ENCODE results near the gene NOC2L.

Gene NOC2L

GRCh38 chr1:958823-959730 lies at the start of gene NOC2L:
Gene NOC2L (minus strand): TSS chr1:959256. CDS start chr1:959240, 16 bp downstream.
- Histone ChIP-seq H3K4me3 (ENCODE audit: low read depth, low read length) (peak within 1 kb of the TSS; percentile 93), H3K9me3 (ENCODE audit: control insufficient read depth, insufficient read depth, low read length) (no peaks in the 10 kb centered on the region), H3K4me1 (ENCODE audit: control insufficient read depth, insufficient read depth, low read length) (no peaks in the 10 kb centered on the region), H3K27me3 (ENCODE audit: control insufficient read depth, insufficient read depth, low read length) (peaks cover 12% of the 10 kb centered on the region), H3K9ac (ENCODE audit: low read depth, low read length) (peak within 1 kb of the TSS; percentile 81), H3K36me3 (ENCODE audit: control insufficient read depth, insufficient read depth, low read length) (peaks cover 45% of the 10 kb centered on the region)

- no peak overlapping the region for H3K9ac ChIP-seq (ENCODE audit: low read depth, low read length)
- no peaks in the 10 kb centered on the region for H3K9me3 ChIP-seq (ENCODE audit: control insufficient read depth, insufficient read depth, low read length)
- no peak overlapping the region for H3K4me3 ChIP-seq (ENCODE audit: low read depth, low read length)
- H3K27me3 ChIP-seq (ENCODE audit: control insufficient read depth, insufficient read depth, low read length): peaks cover 30% of the 10 kb centered on the region
- H3K4me1 ChIP-seq (ENCODE audit: control insufficient read depth, insufficient read depth, low read length): peaks cover 3% of the 10 kb centered on the region
- H3K36me3 ChIP-seq (ENCODE audit: control insufficient read depth, insufficient read depth, low read length): no peaks in the 10 kb centered on the region
These were observed 47.5 kb upstream of the NOC2L start for GRCh38 chr1:1006305-1007159.

GRCh38 chr1:1005774-1006304 lies 46.8 kb upstream of the NOC2L start:
- Histone ChIP-seq H3K9ac (ENCODE audit: low read depth, low read length) (no peak overlapping the region), H3K27me3 (ENCODE audit: control insufficient read depth, insufficient read depth, low read length) (peaks cover 36% of the 10 kb centered on the region), H3K36me3 (ENCODE audit: control insufficient read depth, insufficient read depth, low read length) (no peaks in the 10 kb centered on the region), H3K4me3 (ENCODE audit: low read depth, low read length) (no peak overlapping the region), H3K4me1 (ENCODE audit: control insufficient read depth, insufficient read depth, low read length) (peaks cover 3% of the 10 kb centered on the region), H3K9me3 (ENCODE audit: control insufficient read depth, insufficient read depth, low read length) (no peaks in the 10 kb centered on the region)

- Histone ChIP-seq H3K4me1 (ENCODE audit: control insufficient read depth, insufficient read depth, low read length) (peaks cover 3% of the 10 kb centered on the region), H3K9ac (ENCODE audit: low read depth, low read length) (no peak overlapping the region), H3K27me3 (ENCODE audit: control insufficient read depth, insufficient read depth, low read length) (peaks cover 37% of the 10 kb centered on the region), H3K36me3 (ENCODE audit: control insufficient read depth, insufficient read depth, low read length) (no peaks in the 10 kb centered on the region), H3K4me3 (ENCODE audit: low read depth, low read length) (no peak overlapping the region), H3K9me3 (ENCODE audit: control insufficient read depth, insufficient read depth, low read length) (no peaks in the 10 kb centered on the region)
These were observed 46.0 kb upstream of the NOC2L start for GRCh38 chr1:1004780-1005697.

GRCh38 chr1:1004420-1004779 lies 45.3 kb upstream of the NOC2L start:
- Histone ChIP-seq H3K36me3 (ENCODE audit: control insufficient read depth, insufficient read depth, low read length) (no peaks in the 10 kb centered on the region), H3K27me3 (ENCODE audit: control insufficient read depth, insufficient read depth, low read length) (peaks cover 39% of the 10 kb centered on the region), H3K9me3 (ENCODE audit: control insufficient read depth, insufficient read depth, low read length) (no peaks in the 10 kb centered on the region), H3K4me3 (ENCODE audit: low read depth, low read length) (no peak overlapping the region), H3K9ac (ENCODE audit: low read depth, low read length) (no peak overlapping the region), H3K4me1 (ENCODE audit: control insufficient read depth, insufficient read depth, low read length) (peaks cover 3% of the 10 kb centered on the region)

GRCh38 chr1:1003618-1004419 lies 44.8 kb upstream of the NOC2L start:
- H3K27me3 ChIP-seq (ENCODE audit: control insufficient read depth, insufficient read depth, low read length): peaks cover 37% of the 10 kb centered on the region
- H3K9ac ChIP-seq (ENCODE audit: low read depth, low read length): no peak overlapping the region
- H3K4me1 ChIP-seq (ENCODE audit: control insufficient read depth, insufficient read depth, low read length): peaks cover 3% of the 10 kb centered on the region
- no peaks in the 10 kb centered on the region for H3K9me3 ChIP-seq (ENCODE audit: control insufficient read depth, insufficient read depth, low read length)
- no peak overlapping the region for H3K4me3 ChIP-seq (ENCODE audit: low read depth, low read length)
- H3K36me3 ChIP-seq (ENCODE audit: control insufficient read depth, insufficient read depth, low read length): no peaks in the 10 kb centered on the region

- peak overlapping the region; percentile 61 for H3K4me3 ChIP-seq (ENCODE audit: low read depth, low read length)
- no peak overlapping the region for H3K9ac ChIP-seq (ENCODE audit: low read depth, low read length)
- H3K36me3 ChIP-seq (ENCODE audit: control insufficient read depth, insufficient read depth, low read length): no peaks in the 10 kb centered on the region
- H3K9me3 ChIP-seq (ENCODE audit: control insufficient read depth, insufficient read depth, low read length): no peaks in the 10 kb centered on the region
- H3K4me1 ChIP-seq (ENCODE audit: control insufficient read depth, insufficient read depth, low read length): peaks cover 3% of the 10 kb centered on the region
- peaks cover 46% of the 10 kb centered on the region for H3K27me3 ChIP-seq (ENCODE audit: control insufficient read depth, insufficient read depth, low read length)
These were observed 42.2 kb upstream of the NOC2L start for GRCh38 chr1:1001057-1001783.

- H3K9ac ChIP-seq (ENCODE audit: low read depth, low read length): no peak overlapping the region
- peaks cover 51% of the 10 kb centered on the region for H3K27me3 ChIP-seq (ENCODE audit: control insufficient read depth, insufficient read depth, low read length)
- peak overlapping the region; percentile 61 for H3K4me3 ChIP-seq (ENCODE audit: low read depth, low read length)
- H3K9me3 ChIP-seq (ENCODE audit: control insufficient read depth, insufficient read depth, low read length): no peaks in the 10 kb centered on the region
- no peaks in the 10 kb centered on the region for H3K36me3 ChIP-seq (ENCODE audit: control insufficient read depth, insufficient read depth, low read length)
- peaks cover 3% of the 10 kb centered on the region for H3K4me1 ChIP-seq (ENCODE audit: control insufficient read depth, insufficient read depth, low read length)
These were observed 41.5 kb upstream of the NOC2L start for GRCh38 chr1:1000357-1001056.

GRCh38 chr1:999725-1000356 lies 40.8 kb upstream of the NOC2L start, which contains the start of gene HES4:
Gene HES4 (minus strand): TSS chr1:1000097. CDS start chr1:999973, 124 bp downstream.
- peak within 1 kb of the TSS; percentile 61 for H3K4me3 ChIP-seq (ENCODE audit: low read depth, low read length)
- H3K27me3 ChIP-seq (ENCODE audit: control insufficient read depth, insufficient read depth, low read length): peaks cover 55% of the 10 kb centered on the region
- H3K9ac ChIP-seq (ENCODE audit: low read depth, low read length): no peak within 1 kb of the TSS
- H3K9me3 ChIP-seq (ENCODE audit: control insufficient read depth, insufficient read depth, low read length): no peaks in the 10 kb centered on the region
- no peaks in the 10 kb centered on the region for H3K4me1 ChIP-seq (ENCODE audit: control insufficient read depth, insufficient read depth, low read length)
- no peaks in the 10 kb centered on the region for H3K36me3 ChIP-seq (ENCODE audit: control insufficient read depth, insufficient read depth, low read length)

Data from iPS-15b (cell line).